HG03378 (cell line): Measurements from ENCODE around the gene LIAS.

Experiments used
- ATAC-seq: cut with Tn5 transposase; IDR thresholded peaks from one replicate; pipeline ENCODE4 v1.9.1; 2021; ENCODE audit warnings: mild to moderate bottlenecking, moderate library complexity; ENCODE audit not compliant: unreplicated experiment

The LIAS gene

GRCh38 chr4:39452860-39453587, 5.8 kb upstream of the LIAS start:
- ATAC-seq, result no peak

DNA sequence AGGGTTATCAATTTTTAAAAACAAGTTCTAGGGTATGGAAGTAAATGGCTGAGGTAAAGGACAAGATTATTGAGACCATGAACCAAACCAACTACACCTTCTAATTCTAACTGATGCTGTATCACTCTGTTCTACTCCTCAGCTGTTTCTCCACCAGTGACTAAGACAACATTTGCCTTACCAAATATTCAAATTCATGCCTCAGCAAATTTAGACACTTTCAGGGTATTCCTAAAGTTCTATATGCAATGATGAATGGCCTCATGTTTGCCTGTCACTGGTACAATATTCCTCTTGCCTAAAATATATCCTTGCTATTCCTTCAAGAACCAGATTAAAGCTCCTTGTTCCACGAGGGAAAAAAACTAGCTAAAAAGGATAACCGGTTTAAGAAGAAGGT, 5.1 kb upstream of the LIAS start:
- ATAC-seq, result no peak

DNA sequence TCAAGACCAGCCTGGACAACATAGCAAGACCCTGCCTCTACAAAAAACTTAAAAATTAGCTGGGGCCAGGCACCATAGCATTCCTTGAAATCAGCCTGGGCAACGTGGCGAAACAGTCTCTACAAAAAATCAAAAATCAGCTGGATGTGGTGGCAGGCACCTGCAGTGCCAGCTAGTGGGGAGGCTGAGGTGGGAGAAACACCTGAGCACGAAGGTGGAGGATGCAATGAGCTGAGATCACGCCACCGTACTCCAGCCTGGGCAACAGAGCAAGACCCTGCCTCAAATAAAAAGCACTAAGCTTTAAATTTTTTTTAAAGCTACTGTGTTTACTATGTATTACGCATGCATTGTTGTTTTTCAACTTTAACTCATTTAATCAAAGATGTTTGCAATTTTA, 3.4 kb upstream of the LIAS start:
- ATAC-seq, result no peak

DNA sequence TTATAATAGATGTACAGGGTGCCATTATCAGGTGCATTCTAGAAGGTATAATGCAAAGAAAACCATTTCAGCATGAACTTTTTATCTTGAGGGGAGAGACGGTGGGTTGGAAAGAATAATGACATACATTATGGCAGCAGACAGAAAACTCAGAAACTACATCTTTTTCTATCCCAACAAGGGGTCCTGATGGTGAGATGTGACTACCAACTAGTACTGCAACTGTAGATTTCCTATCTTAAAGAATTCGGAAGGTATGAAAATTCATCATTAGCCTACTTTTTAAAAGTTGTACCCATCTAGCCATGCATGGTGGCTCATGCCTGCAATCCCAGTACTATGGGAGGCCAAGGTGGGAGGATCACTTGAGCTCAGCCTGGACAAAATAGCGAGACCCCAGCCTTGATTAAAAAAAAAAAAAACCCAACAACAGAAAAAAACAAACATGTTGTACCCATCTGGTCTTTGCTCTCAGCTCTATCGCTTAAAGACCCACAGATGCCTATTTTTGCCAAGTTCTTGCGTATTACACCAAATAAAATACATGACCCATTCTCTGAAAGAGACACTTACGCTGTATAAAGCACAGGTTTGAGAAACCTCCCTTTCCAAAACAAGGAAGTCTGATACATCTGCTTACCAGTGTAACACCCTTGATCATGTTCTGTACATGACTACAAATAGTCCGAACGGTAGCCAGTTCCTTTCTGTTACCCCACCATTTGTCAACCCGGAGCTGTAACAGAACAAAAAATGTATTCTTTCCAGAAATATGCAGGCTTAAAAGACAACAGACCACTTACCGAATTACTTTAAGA, 1.7 kb upstream of the LIAS start:
- no peak for ATAC-seq

- ATAC-seq, result peak; percentile 9
These were observed 723 bp upstream of the LIAS start for GRCh38 chr4:39458161-39458504.

DNA sequence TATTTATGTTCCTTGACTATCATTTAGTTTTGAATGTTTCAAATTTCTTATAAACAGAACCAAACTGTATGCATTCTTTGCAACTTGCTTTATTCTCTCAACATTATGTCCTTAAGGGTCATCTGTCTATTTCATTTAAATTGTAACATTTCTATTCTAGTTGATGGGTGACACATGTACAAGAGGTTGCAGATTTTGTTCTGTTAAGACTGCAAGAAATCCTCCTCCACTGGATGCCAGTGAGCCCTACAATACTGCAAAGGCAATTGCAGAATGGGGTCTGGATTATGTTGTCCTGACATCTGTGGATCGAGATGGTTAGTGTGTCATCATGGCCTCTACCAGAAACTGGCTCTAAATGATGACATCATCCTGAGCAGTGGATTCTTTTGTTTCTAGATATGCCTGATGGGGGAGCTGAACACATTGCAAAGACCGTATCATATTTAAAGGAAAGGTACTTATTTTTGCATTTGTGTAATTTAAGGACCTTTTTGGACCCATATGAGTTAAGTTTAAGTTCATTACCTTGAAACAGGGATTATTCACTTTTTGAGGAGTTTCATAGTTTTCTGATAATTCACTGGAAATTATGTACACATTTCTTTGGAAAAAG, 6.1 kb downstream of the LIAS start:
- no peak for ATAC-seq

GRCh38 chr4:39466747-39467146, 7.9 kb downstream of the LIAS start:
- ATAC-seq, result no peak

GRCh38 chr4:39467464-39467863, 8.6 kb downstream of the LIAS start:
- ATAC-seq, result no peak

GRCh38 chr4:39469429-39470077, 10.7 kb downstream of the LIAS start:
- ATAC-seq, result peak; percentile 85

DNA sequence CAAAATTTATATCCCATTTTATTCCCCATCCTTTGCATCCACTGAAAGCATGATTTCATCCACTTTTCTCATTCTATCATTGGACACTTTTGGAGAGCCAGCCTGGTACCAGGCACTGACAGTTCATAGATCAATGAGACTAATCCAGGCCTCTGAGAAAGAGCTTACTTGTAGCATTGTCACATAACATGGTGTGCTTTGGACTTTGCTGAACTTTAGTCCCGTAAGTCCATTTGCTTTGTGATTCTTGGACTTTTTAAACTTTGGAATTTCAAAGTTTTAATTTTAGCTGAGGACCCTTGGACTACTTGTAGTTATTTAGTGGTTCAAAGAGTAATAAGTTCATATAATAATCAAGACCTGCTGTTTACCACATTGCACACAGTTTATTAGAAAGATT, 11.5 kb downstream of the LIAS start:
- no peak for ATAC-seq

- ATAC-seq, result no peak
These were observed 13.5 kb downstream of the LIAS start for GRCh38 chr4:39472396-39472795.

DNA sequence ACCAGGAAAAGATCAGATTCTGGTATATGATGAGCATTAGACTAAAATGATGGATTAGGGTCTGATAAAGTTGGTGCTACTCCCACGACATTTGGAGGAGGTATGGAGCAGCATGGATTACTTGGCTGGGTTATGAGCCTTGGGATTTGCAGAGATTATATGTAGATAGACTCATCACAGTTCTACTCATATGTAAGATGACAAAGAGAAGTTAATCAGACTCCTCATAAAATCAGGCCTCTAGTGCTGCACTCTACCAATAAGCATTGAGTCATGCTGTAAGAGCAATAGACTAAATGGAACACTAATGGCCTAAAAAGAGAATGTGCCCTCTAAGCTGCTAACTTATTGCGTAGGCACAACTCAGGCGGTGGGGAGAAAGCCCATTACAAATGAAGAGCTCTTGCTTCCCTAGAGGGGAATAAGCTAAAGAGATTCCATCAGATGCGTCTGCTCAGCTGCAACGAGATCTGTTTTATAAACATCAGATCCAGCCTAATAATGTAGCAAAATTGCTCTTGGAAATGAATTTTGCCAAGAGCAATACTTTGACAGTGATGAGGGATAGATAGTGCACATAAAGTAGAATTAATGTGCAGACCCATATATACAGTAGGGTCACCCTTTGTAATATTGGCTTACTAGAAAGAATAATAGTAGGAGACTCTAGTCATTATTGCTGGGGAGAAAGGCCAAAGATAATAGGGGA, 17.5 kb downstream of the LIAS start:
- ATAC-seq, result no peak

DNA sequence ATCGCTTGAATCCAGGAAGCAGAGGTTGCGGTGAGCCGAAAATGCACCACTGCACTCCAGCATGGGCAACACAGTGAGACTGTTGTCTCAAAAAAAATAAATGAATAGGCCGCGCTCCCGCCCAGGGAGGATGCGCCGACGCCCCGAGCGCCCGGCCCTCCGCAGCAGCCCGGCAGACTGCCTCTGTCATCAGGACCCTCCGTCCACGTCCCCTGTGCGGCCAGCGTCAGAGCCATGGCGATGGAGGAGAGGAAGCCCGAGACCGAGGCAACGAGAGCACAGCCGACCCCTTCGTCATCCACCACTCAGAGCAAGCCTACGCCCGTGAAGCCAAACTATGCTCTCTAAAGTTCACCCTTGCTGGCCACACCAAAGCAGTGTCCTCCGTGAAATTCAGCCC, 21.4 kb downstream of the LIAS start:
- ATAC-seq, result no peak

- ATAC-seq, result no peak
These were observed 22.2 kb downstream of the LIAS start for GRCh38 chr4:39480902-39481695.

DNA sequence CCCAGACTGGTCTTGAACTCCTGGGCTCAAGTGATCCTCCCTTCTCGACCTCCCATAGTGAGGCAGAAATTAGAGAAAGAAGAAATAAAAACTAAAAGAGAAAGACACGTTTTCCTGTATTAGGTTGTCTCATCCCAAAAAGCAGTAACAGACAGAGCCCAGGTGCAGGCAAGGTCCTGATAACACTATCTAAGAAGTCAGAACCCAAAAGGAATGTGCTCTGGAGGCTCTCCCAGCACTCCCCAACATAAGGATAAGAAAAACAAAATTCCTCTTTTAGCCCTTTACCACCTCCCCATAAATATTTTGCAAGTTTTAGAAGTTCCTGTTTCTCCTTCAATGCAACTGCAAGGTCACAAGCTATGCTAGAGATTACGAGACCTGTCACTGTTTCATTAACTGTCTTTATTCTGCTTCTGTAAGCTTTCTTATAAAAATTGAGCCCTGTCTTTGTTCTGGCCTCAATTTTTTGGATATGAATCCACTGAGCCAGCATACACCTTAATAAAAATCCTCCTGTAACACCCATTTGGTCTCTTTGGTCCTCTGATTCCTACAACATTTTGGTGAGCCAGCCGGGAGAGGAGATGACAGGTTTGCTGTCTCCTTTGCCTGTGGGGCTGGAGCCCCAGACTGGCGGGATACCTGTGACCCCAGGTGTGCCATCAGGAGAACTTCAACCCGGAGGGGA, 25.9 kb downstream of the LIAS start:
- ATAC-seq, result no peak

DNA sequence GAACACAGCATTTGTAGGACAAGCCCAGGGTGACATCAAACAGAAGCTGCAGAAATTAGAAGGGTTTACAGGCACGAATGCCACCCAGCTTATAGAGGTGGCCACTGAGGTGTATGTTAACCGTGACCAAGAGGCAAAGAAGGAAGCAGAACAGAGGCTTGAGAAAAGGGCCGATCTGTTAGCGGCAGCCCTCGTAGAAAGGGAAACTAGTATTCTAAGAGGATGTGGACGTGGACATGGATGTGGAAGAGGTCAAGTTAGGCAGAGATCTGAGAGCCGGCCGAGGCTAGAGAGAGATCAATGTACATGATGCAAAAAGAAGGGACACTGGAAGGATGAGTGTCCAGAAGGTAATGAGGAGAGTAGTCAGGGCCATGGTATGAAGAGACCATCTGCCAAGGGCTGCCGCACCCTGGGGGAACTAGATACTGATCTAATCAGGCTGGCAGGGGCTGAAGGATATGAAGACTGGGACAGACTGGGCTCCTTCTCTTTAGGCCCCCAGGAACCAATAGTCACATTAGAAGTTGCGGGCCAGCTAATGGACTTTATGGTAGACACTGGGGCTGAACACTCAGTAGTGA, 27.5 kb downstream of the LIAS start:
- no peak for ATAC-seq

GRCh38 chr4:39490322-39490721, 31.5 kb downstream of the LIAS start:
- no peak for ATAC-seq

GRCh38 chr4:39494354-39494753, 35.5 kb downstream of the LIAS start:
- no peak for ATAC-seq
